HG03354 (cell line): ENCODE measurements around the gene HIPK1.
"Not testable (repeated sequence)": the region's sequence is repeated elsewhere in the genome, so short reads cannot be mapped to it uniquely, and the experiment has no call there.

Experiments
- ATAC-seq: cut with Tn5 transposase; IDR thresholded peaks from one replicate; pipeline ENCODE4 v1.9.1; 2021; ENCODE audit warnings: mild to moderate bottlenecking; ENCODE audit not compliant: unreplicated experiment, poor library complexity, severe bottlenecking

HIPK1 gene

DNA sequence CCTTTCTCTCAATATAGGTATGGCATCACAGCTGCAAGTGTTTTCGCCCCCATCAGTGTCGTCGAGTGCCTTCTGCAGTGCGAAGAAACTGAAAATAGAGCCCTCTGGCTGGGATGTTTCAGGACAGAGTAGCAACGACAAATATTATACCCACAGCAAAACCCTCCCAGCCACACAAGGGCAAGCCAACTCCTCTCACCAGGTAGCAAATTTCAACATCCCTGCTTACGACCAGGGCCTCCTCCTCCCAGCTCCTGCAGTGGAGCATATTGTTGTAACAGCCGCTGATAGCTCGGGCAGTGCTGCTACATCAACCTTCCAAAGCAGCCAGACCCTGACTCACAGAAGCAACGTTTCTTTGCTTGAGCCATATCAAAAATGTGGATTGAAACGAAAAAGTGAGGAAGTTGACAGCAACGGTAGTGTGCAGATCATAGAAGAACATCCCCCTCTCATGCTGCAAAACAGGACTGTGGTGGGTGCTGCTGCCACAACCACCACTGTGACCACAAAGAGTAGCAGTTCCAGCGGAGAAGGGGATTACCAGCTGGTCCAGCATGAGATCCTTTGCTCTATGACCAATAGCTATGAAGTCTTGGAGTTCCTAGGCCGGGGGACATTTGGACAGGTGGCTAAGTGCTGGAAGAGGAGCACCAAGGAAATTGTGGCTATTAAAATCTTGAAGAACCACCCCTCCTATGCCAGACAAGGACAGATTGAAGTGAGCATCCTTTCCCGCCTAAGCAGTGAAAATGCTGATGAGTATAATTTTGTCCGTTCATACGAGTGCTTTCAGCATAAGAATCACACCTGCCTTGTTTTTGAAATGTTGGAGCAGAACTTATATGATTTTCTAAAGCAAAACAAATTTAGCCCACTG lies 11.5 kb downstream of the HIPK1 start:
- peak; percentile 68 for ATAC-seq

DNA sequence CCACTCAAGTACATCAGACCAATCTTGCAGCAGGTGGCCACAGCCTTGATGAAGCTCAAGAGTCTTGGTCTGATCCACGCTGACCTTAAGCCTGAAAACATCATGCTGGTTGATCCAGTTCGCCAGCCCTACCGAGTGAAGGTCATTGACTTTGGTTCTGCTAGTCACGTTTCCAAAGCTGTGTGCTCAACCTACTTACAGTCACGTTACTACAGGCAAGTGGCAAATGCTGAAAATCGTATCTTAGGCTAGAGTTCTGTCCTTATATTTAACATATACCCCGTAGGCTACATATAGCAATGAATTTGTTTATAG lies 12.1 kb downstream of the HIPK1 start:
- no peak for ATAC-seq

DNA sequence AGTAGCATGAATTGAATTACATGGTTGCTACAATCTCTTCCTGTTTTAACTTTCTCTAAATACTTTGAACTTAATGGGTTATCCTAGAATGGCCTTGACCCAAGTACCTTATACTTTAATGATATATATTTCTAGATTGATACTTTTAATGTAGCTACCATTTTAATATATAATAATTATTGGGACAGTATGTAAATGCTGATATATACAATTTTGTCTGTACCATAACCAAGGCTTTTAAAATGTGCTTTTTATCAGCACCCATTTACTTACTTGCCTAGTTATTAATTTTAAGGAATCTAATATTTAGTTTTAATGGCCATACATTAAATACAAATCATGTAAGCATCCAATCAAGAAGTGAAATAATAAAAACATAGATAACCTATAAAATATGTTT lies 13.4 kb downstream of the HIPK1 start:
- no peak for ATAC-seq

DNA sequence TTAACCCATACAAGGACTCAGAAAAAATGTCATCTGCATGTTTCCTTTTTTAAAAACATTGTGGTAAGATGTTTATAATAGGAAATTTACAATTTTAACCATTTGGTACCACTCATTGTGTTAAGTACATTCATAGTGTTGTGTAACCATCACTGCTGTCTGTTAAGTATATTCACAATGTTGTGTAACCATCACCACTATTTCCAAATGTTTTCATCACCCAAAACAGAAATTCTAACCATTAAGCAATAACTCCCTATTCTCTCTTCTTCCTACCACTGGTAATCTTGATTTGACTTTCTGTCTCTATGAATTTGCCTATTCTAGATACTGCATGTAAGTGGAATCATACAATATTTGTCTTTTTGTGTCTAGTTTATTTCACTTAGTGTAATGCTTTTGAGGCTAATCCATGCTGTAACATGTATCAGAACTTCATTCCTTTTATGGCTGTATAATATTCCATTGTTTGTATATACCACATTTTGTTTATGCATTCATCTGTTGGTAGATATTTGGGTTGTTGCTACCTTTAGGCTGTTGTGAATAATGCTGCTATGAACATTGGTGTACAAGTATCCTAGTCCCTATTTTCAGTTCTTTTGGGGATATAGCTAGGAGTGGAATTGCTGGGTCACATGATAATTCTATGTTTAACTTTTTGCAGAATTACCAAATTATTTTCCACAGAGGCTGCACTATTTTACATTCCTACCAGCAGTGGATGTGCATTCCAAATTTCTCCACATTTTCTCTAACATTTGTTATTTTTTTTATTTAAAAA lies 14.1 kb downstream of the HIPK1 start:
- no peak for ATAC-seq

DNA sequence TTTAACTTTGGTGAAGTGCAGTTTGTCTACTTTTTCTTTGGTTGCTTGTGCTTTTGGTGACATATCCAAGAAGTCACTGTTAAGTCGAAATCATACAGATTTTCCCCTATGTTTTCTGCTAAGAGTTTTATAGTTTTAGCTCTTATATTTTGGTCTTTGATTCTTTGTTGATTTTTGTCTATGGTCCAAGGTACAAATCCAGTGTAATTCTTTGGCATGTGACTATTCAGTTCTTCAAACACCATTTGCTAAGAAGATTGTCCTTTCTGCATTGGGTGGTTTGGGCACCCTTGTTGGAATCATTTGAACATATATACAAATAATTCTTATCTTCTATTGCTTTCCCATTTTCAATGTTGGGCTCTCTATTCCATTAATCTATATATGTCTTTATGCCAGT lies 16.2 kb downstream of the HIPK1 start:
- no peak for ATAC-seq

DNA sequence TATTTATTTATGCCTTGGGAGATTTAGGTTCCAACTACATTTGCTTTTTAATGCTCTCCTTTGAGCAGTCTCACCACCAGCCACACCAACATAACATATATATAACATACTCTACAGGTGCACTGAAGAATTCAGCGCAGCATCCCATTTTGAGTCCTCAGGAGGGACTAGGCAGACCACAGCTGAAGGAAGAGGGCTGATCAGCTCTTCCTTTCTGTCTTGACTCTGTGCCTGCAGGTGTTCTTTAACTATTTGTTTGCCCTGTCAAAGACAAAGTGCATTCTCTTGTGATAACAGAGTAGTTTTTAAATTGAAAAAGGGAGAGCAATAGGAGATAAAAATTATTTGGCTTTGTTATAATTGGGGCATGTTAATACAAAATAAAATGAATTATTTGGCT lies 17.0 kb downstream of the HIPK1 start:
- ATAC-seq, result no peak

- no peak for ATAC-seq
These were observed 17.7 kb downstream of the HIPK1 start for GRCh38 chr1:113946678-113947387.

- ATAC-seq, result no peak
These were observed 18.4 kb downstream of the HIPK1 start for GRCh38 chr1:113947388-113948107.

GRCh38 chr1:113948151-113948550 lies 19.0 kb downstream of the HIPK1 start:
- ATAC-seq, result not testable (repeated sequence)

DNA sequence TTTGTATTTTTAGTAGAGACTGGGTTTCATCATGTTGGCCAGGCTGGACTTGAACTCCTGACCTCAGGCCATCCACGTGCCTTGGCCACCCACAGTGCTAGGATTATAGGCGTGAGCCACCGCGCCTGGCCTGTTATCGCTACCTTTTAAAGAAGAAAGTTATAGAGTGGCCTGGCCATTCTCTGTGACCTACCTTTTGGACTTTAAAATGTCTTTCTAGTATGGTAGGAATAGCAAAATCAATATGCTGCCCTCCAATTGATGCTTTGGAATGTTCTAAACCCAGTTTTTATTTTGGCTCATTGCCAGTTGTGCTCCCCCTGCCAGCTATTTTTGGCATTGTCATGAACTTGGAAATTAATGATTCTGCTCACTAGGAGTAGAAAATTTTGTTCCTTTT lies 19.9 kb downstream of the HIPK1 start:
- no peak for ATAC-seq

DNA sequence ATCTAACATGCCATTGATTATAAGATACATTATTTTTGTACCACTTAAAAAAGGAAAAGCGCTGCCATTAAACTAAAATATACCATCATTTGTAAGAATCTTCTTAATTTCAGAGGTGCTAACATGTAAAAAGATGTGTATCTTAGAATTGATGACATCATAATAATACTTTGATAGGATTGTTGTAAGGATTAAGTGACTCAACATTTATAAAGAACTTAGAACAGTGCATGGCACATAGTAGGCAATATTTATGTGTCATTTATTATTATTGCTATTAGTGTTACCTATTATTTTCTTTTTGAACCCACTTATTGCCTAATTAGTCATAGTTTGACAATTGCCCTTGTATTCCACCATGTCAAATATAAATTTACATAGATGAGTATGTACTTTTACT lies 21.8 kb downstream of the HIPK1 start:
- no peak for ATAC-seq

DNA sequence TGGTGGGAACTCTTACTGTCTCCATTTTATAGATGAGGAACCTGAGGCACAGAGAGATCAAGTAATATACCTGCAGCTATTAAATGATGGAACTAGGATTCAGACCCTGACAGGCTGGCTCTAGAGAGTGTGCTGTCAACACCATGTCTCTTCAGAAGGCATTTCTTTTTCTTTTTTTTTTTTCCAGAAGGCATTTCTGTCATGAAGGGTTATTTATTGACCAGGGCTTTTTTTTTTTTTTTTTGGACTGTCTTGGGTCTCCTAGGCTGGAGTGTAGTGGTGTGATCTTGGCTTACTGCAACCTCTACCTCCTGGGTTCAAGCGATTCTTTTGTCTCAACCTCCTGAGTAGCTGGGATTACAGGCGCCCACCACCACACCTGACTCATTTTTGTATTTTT lies 22.6 kb downstream of the HIPK1 start:
- ATAC-seq, result no peak

DNA sequence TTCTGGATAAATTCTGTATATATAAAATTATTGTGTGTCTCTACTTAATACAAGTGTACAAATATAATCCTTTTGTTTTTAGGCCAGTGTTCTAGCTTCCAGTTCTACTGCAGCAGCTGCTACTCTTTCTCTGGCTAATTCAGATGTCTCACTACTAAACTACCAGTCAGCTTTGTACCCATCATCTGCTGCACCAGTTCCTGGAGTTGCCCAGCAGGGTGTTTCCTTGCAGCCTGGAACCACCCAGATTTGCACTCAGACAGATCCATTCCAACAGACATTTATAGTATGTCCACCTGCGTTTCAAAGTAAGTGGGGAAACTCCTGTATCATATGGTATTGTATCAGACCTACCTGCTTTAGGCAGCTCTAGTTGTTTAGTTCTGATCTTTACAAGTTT lies 28.9 kb downstream of the HIPK1 start:
- ATAC-seq, result no peak

DNA sequence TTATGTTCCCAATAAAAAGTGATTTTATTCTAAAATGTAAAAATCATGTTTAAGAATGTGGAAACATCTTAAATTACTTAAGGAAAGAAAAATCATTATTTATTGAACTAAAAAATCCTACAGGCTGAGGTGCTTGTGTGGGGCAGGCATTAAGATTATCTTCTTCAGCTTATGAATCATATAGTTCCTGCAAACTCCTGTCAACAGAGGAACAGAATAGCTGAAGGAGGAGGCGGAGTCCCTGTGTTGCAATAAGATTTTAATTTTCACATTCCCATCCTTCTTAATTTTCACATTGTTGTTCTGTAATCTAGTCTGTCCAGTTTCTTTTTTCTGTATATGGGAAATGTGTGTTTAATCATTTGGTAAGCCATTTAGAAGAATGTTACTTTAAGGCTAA lies 29.6 kb downstream of the HIPK1 start:
- no peak for ATAC-seq

DNA sequence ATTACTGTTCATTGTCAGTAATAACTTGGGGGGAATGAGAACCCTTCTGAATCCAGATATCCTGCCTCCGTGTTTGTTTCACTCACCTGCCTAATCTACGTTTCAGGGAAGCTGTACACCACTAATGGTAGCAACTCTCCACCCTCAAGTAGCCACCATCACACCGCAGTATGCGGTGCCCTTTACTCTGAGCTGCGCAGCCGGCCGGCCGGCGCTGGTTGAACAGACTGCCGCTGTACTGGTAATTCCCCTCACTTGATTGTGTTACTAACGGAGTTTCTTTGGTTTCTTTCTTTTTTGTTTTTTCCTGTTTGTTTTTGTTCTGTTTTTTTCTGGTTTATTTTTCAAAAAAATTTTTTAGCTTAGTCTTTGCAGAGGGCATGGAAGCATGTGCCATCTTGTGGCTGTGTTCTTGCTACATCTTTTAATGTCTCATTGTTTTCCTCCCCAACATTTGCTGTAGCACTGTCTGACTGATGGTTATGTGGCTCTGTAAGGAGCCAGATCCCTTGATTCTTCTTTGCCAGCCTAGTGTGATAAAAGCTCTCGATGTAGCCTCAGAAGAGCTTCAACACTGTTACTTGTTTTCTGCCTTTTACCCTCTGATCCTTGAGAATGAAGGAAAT lies 34.3 kb downstream of the HIPK1 start:
- ATAC-seq, result no peak

DNA sequence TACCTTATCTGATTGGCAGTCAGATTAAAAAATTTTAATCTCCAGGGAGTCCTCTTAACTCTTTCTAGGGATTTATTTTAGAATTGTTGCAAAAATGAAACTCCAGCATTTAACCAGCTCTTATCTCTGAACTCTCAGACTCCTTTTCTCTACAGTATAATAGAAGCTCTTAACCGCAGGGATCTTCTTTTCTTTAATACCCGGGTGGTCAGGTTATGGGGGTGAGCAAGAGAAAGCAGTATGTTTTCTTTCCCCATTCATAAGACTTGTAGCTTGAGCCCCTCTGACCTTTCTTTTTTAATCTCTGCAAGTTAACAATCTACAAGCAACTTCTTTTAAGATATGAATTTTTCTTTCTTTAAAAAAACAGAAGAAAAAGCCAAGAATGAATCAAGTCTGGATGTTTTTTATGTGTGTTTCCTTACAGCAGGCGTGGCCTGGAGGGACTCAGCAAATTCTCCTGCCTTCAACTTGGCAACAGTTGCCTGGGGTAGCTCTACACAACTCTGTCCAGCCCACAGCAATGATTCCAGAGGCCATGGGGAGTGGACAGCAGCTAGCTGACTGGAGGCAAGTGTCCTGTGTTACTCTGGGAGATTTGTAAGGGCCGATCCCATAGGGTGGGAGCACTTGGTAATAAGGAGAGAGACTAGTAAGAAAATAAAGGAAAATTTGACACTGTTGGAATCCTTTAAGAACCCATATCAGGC lies 36.7 kb downstream of the HIPK1 start:
- no peak for ATAC-seq

GRCh38 chr1:113972954-113973353 lies 43.8 kb downstream of the HIPK1 start:
- ATAC-seq, result no peak

DNA sequence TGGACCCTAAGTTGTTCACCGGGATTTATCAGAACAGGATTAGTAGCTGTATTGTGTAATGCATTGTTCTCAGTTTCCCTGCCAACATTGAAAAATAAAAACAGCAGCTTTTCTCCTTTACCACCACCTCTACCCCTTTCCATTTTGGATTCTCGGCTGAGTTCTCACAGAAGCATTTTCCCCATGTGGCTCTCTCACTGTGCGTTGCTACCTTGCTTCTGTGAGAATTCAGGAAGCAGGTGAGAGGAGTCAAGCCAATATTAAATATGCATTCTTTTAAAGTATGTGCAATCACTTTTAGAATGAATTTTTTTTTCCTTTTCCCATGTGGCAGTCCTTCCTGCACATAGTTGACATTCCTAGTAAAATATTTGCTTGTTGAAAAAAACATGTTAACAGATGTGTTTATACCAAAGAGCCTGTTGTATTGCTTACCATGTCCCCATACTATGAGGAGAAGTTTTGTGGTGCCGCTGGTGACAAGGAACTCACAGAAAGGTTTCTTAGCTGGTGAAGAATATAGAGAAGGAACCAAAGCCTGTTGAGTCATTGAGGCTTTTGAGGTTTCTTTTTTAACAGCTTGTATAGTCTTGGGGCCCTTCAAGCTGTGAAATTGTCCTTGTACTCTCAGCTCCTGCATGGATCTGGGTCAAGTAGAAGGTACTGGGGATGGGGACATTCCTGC lies 46.2 kb downstream of the HIPK1 start:
- ATAC-seq, result no peak
